Measurements from ENCODE around the gene LRRC74B. TPM values are rescaled to one million over a fixed set of nuclear protein-coding genes. Genes with fewer than 3 reads are reported as not detected.
"Not testable (repeated sequence)": the region's sequence is repeated elsewhere in the genome, so short reads cannot be mapped to it uniquely, and the experiment has no call there.

LRRC74B gene
- total RNA-seq, 1 donor from 2014 or later = not detected

DNA sequence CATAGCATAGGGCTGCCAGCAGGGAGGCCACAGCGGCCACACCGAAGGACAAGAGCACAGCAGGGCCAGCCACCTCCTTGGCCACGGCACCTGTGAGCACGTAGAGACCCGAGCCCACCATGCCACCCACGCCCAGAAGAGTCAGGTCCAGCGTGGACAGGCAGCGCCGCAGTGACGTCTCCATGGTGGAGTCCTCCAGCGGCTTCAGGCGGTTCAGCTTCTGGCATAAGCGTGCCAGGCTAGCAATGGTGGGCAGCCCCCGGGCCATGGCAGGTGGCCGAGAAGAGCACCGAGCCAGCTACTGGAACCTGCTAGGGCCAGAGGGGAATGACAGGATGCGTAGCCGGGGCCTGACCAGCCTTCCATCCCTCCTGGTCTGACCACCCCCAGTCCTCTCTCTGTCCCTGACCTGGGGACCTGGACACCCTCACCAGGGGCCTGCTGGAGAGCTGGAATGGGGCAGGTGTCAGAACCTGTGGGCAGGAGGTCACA is 14.2 kb upstream of the LRRC74B start:
- no peak for DNase-seq (ENCODE audit: low spot score)

DNA sequence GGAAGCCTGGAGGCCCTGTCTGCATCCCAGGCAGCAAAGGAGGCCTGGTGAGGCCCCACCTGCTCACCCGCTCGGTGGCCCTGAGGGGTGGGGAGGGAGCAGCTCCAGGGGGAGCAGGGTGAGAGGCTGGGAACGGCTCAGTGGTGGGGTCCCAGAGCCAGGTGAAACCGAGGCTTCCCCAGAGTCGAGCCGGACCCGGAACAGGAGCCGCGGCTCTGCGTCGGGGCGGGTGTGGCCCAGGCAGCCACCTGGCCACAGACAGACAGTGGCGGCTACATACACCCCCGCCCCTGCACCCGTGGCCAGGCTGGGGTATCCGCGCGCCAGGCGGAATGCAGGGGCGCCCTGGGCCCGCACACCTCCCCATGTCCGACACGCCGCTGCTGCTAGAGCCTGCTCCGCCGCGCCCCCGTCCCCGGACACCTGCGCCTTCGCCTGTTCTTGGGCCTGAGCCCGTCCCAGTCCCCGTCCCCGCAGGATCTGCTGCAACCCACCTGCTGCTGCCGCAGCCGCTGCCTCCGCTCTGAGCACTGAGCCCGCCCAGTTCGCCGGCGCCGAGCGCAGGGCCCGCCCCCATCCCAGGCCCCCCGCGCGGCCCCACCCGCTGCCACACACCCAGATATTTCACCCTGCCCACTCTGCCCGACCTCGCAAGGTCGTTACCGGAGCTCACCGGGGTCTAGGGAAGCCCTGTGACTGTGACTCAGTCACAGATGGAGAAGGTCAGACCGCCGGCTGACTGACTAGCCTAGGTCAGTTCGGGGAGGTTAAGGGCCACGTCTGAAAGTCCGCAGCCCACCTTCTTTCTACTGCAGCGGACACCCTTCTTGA is 13.5 kb upstream of the LRRC74B start, which contains the start of gene SLC7A4:
TSS of gene SLC7A4 (minus strand) at position 525 of the 831 bp plus-strand sequence. CDS start 749 bp downstream, outside the sequence.
- no peak for DNase-seq (ENCODE audit: low spot score)

- no peak for DNase-seq (ENCODE audit: low spot score)
These were observed 12.7 kb upstream of the LRRC74B start for GRCh38 chr22:21032868-21033688.

GRCh38 chr22:21033895-21034294 is 11.9 kb upstream of the LRRC74B start:
- no peak for DNase-seq (ENCODE audit: low spot score)

DNA sequence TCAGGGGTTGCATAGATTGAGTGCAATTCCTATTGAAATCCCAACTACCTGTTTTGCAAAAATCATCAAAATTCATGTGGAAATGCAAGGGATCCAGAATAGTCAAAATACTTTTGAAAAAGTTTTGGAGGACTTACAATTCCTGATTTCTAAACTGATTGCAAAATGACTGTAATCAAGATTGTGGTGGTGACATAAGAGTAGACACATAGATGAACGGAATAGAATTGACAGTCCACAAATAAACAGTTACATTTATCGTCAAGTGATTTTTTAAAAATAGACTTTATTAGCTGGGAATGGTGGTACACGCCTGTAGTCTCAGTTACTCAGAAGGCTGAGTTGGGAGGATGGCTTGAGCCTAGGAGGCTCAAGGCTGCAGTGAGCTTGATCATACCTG is 10.8 kb upstream of the LRRC74B start:
- DNase-seq (ENCODE audit: low spot score) = no peak

- DNase-seq (ENCODE audit: low spot score) = no peak
These were observed 7.3 kb upstream of the LRRC74B start for GRCh38 chr22:21038405-21038804.

DNA sequence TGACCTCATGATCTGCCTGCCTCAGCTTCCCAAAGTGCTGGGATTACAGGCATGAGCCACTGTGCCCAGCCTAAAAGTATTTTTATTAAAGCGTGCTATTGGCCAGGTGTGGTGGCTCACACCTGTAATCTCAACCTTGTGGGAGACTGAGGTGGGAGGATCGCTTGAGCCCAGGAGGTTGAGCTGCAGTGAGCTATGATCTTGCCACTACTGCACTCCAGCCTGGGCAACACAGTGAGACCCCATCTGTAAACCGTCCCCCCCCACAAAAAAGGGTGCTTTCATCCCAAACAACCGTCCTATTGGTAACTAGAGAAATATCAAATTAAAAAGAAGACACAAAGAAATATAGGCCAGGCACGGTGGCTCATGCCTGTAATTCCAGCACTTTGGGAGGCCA is 6.6 kb upstream of the LRRC74B start:
- DNase-seq (ENCODE audit: low spot score) = not testable (repeated sequence)

DNA sequence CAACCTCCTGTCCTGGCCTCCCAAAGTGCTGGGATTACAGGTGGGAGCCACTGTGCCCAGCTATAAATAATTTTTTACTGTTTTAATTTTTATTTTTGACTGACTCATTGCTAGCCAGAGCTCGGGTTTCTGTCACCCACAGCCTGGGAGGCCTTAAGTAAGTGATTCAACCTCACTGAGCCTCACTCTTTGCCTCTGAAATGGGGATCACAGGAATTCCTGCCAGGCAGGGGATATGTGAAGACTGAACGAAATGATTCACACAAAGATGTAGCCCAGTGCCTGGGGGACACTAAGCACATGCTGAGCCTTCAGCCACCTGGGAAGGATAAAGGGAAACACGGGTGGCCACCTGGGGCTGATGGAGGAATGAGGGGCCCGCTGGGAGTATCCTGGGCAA is 3.8 kb upstream of the LRRC74B start:
- no peak for DNase-seq (ENCODE audit: low spot score)

DNA sequence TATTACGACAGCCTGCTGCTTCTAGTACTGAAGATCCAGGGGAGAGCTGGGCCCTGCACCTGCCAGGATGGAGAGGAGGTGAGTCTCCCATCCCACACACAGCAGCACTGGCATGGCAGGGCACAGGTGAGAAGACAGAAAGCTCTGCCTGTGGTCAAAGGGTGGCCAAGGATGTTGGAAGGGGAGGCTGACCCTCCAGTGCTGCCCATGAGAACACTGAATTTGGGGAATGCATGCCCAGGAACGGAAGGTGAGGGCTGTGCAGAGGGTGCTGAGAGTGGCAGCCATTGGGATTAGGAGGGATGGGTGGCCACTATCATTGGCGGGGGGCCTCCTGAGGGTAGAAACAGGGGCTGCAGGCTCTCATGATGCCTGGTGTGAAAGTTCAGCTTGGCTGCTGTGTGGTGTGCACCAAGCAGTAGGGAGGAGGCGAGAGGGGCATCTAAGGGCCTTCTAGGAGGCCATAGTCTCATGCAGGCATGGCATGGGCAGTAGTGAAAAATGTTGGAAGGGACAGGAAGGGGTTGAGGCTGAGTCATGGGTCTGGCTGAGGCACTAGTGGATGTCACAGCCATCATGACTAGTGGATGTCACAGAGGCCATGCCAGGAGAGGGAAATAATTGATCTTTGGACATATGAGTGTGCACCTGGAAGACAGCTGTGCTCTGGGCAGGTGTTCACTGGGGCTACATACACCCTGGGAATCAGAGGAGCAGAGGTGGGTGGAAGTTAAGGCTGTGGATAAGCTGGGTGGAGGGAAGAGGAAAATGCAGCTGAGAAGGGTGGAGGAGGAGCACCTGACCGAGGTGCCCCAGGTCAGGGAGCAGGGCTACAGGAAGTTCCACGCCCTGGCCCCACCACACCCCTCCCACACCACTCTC is 2.5 kb upstream of the LRRC74B start:
- no peak for DNase-seq (ENCODE audit: low spot score)

DNA sequence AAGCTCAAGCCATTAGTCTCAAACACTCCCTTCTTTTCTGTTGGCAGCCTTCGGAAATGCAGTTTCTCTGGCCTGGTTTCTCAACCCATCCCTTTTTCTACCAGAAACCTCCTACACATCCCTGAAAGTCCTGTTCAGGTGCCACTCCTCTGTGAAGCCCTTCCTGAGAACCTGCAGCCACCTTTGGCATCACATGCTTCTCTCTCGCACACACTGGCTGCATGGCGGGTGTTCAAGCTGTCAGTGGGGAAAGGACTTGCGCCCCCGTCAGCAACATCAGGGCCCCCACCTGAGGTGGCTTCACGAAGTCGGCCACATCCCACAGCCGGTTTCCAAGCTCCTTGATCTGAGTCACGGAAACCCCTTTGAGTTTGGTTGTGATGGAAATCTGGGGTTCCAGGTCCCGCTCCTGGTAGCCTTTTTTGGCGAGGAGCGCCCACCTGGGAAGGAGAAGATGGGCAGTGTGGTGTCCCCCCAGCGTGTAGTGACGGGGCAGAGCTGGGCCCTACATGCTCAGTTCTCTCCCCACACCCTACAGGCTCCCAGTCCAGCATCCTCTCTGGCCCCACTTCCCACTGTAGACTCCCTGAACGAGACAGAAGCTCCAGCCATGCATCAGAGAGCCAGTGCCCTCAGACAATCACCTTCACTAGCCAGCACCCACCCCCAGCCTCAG is 1.7 kb upstream of the LRRC74B start:
- DNase-seq (ENCODE audit: low spot score) = no peak

GRCh38 chr22:21044931-21045584 is 688 bp upstream of the LRRC74B start:
- no peak for DNase-seq (ENCODE audit: low spot score)

GRCh38 chr22:21047035-21047661 is 1.4 kb downstream of the LRRC74B start:
- DNase-seq (ENCODE audit: low spot score) = no peak

DNA sequence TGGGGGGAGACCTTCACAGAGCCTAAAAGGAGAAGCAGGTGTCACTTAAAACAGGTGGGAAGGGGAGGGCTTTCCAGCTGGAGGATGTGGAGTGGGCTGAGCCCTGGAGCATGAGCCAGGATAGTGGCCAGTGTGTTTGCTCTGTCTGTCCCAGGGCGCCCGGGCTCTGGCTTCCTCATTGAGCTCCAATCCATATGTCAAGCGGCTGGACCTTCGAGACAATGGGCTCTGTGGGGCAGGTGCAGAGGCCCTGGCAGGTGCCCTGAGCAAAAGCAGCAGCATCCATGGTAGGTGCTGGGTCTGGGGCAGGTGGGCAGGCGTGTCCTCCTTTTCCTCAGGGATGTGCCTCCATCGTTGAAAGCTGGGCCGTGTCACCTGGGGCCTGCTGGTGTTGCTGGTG is 2.0 kb downstream of the LRRC74B start:
- no peak for DNase-seq (ENCODE audit: low spot score)

- DNase-seq (ENCODE audit: low spot score) = not testable (repeated sequence)
These were observed 2.7 kb downstream of the LRRC74B start for GRCh38 chr22:21048448-21048847.

- DNase-seq (ENCODE audit: low spot score) = not testable (repeated sequence)
These were observed 3.2 kb downstream of the LRRC74B start for GRCh38 chr22:21048965-21049364.

GRCh38 chr22:21051145-21051830 is 5.5 kb downstream of the LRRC74B start:
- DNase-seq (ENCODE audit: low spot score) = no peak

DNA sequence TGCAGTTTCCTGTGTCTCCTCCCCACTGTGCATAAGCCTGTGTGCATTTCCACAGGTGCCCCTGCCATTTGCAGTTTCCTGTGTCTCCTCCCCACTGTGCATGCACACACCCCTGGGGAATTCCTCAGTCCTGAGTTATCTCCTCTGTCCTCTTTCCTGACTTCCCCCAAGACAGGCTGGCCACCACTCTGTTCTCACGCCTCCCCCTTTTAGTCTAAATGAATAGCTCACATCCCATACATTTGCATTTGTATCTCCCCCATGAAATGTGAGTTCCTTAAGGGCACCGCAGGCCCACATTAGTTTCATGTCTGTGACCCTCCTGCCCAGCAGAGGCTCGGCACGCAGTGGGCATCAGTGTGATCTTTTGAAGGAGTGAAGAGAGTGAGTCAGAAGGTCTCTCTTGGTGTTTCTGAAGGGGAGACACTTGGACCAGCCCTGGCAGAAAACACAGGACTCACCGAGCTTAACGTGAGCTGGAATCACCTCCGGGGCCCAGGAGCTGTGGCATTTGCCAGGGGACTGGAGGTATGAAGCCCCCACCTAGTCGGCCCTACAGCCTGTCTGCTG is 6.2 kb downstream of the LRRC74B start:
- no peak for DNase-seq (ENCODE audit: low spot score)

- DNase-seq (ENCODE audit: low spot score) = no peak
These were observed 7.1 kb downstream of the LRRC74B start for GRCh38 chr22:21052715-21053459.
